ENCODE data around the gene SEC14L2. TPM values are rescaled to one million over a fixed set of nuclear protein-coding genes. Genes with fewer than 3 reads are reported as not detected.

Gene SEC14L2
- total RNA-seq, 1 experiment from 2014 or later, result 51.3 TPM

DNA sequence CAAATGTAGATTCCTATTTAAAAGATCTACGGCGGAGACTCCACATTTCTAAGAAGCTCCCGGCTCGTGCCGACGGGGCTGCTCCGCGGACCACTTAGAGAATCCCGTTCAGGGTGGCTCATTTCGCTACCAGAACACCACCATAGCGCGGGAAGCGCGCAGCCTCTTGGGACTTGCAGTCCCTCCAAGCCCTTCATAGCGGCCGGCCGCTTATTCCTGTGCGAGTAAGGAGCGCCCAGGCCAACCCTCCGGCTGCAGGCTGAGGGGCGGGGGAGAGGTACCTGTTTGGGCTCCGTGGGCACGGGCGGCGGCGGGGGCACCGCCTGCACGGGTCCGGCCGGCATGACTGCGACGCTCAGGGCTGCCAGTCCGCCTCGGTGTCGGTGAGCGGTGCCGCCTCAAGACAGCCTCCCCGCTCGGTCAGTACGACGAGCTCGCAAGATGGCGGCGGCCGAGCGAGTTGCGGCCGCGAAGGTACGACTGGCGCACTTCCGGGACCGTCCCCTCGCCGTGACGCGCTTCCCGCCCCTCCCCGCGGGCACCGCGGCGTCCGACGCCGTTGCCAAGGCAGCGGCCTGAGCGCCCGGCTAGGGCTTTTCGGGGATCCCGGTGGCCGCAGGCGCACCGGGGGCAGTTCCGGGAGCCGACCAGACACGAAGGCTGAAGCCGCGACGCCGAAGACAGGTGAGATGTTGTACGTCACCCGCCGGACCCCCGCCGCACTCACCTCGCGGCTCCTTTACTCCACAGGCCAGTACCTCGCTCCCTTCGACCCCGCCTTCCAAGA, 40.2 kb upstream of the SEC14L2 start, which contains the start of the genes CCDC157 and SF3A1:
TSS of gene CCDC157 (plus strand) at position 559 of the 787 bp plus-strand sequence. CDS start 8,994 bp downstream, outside the sequence.
TSS of gene SF3A1 (minus strand) at position 446 of the 787 bp plus-strand sequence. CDS start at position 344, 102 bp downstream.
- H3K36me3 ChIP-seq (ENCODE audit: low read depth), result peaks cover 14% of the 10 kb centered on the region; the same call in 1 of the 2 replicates
- no peaks in the 10 kb centered on the region for H3K27me3 ChIP-seq (ENCODE audit: insufficient read depth, low read depth)
- H3K4me3 ChIP-seq, result peak within 1 kb of the TSS; percentile 90
- TSS peak; percentile 67 for BruUV-seq (replicated peaks)
- peaks cover 36% of the 10 kb centered on the region for H4K20me1 ChIP-seq (ENCODE audit: insufficient read depth)
- peaks cover 47% of the 10 kb centered on the region for H3K79me2 ChIP-seq (ENCODE audit: low read depth)
- CTCF ChIA-PET, result interaction anchor here (0.7 to 0.9 kb wide), 3 partner anchors 69 to 851 kb away, joined by 3 to 5 read pairs (median 3); no protein-coding TSS in a partner anchor
- peak within 1 kb of the TSS; percentile 92 for H3K4me2 ChIP-seq
- POLR2A ChIA-PET (ENCODE audit: unreplicated experiment), result interaction anchor here (0.5 to 1.0 kb wide), 8 partner anchors 29 to 160 kb away, joined by 3 to 7 read pairs (median 4); no protein-coding TSS in a partner anchor
- no peaks in the 10 kb centered on the region for H3K9me3 ChIP-seq (ENCODE audit: insufficient read depth, low read depth)
- DNase-seq, result peak; percentile 80 to 84
- H2AFZ ChIP-seq, result peak within 1 kb of the TSS; percentile 89
- peak within 1 kb of the TSS; percentile 74 for H3K27ac ChIP-seq
- peaks cover 3% of the 10 kb centered on the region; the same call in 1 of the 2 replicates for H3F3A ChIP-seq (ENCODE audit: insufficient read depth, low read depth)
- intact Hi-C loops (cut with micrococcal nuclease; ENCODE audit: unreplicated experiment), result loop anchor here (2.0 kb wide), 2 partner anchors 58 to 68 kb away; partner anchors contain the start of gene CASTOR1
- no peaks in the 10 kb centered on the region for H3K9me2 ChIP-seq (ENCODE audit: insufficient read depth)
- H3K4me1 ChIP-seq (replicated peaks; ENCODE audit: insufficient read depth), result peaks cover 18% of the 10 kb centered on the region
- TF ChIP-seq, protein P1, sequence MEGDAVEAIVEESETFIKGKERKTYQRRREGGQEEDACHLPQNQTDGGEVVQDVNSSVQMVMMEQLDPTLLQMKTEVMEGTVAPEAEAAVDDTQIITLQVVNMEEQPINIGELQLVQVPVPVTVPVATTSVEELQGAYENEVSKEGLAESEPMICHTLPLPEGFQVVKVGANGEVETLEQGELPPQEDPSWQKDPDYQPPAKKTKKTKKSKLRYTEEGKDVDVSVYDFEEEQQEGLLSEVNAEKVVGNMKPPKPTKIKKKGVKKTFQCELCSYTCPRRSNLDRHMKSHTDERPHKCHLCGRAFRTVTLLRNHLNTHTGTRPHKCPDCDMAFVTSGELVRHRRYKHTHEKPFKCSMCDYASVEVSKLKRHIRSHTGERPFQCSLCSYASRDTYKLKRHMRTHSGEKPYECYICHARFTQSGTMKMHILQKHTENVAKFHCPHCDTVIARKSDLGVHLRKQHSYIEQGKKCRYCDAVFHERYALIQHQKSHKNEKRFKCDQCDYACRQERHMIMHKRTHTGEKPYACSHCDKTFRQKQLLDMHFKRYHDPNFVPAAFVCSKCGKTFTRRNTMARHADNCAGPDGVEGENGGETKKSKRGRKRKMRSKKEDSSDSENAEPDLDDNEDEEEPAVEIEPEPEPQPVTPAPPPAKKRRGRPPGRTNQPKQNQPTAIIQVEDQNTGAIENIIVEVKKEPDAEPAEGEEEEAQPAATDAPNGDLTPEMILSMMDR (conservative IDR thresholded peaks at IDR 0.05), result no peak; the same call in 1 of the 2 replicates
- TF ChIP-seq EZH2 (IDR thresholded peaks at IDR 0.05; ENCODE audit: low read depth), result no peak

DNA sequence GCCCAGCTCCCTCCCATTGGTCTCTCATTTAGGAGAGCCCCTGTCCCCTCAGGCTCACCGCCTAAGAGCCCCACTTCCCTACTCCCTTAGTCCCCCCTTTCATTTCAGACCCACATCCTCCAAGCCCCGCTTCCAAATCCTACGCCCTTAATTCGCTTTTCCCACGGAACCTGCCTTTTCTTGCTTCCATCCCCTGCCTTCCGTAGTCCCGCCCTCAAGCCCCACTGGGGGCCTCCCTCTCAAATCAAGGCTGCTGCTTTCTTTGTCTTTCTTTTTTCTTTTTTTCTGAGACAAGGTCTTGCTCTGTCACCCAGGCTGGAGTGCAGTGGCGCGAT, 39.6 kb upstream of the SEC14L2 start:
- no TSS peak for BruUV-seq (replicated peaks)
- POLR2A ChIA-PET (ENCODE audit: unreplicated experiment), result interaction anchor here (0.6 to 1.0 kb wide), 4 partner anchors 30 to 80 kb away, joined by 4 to 7 read pairs (median 6); no protein-coding TSS in a partner anchor
- no peak for DNase-seq
- intact Hi-C loops (cut with micrococcal nuclease; ENCODE audit: unreplicated experiment), result loop anchor here (2.0 kb wide), 2 partner anchors 58 to 68 kb away; partner anchors contain the start of gene CASTOR1
- H4K20me1 ChIP-seq (ENCODE audit: insufficient read depth), result peaks cover 36% of the 10 kb centered on the region
- H3K9me2 ChIP-seq (ENCODE audit: insufficient read depth), result no peaks in the 10 kb centered on the region
- no peak for TF ChIP-seq EZH2 (IDR thresholded peaks at IDR 0.05; ENCODE audit: low read depth)
- TF ChIP-seq, protein P1 (conservative IDR thresholded peaks at IDR 0.05), result no peak
- CTCF ChIA-PET, result interaction anchor here (0.7 kb wide), 2 partner anchors 69 to 850 kb away, joined by 3 to 5 read pairs; no protein-coding TSS in a partner anchor
- peaks cover 8% of the 10 kb centered on the region; the same call in 1 of the 2 replicates for H3F3A ChIP-seq (ENCODE audit: insufficient read depth, low read depth)
- H3K27me3 ChIP-seq (ENCODE audit: insufficient read depth, low read depth), result no peaks in the 10 kb centered on the region
- peak overlapping the region; percentile 92 for H3K4me2 ChIP-seq
- H3K4me3 ChIP-seq, result peak overlapping the region; percentile 90
- H2AFZ ChIP-seq, result peak overlapping the region; percentile 89
- peaks cover 13% of the 10 kb centered on the region; the same call in 1 of the 2 replicates for H3K36me3 ChIP-seq (ENCODE audit: low read depth)
- no peaks in the 10 kb centered on the region for H3K9me3 ChIP-seq (ENCODE audit: insufficient read depth, low read depth)
- H3K4me1 ChIP-seq (replicated peaks; ENCODE audit: insufficient read depth), result peaks cover 18% of the 10 kb centered on the region
- H3K27ac ChIP-seq, result no peak overlapping the region
- H3K79me2 ChIP-seq (ENCODE audit: low read depth), result peaks cover 42% of the 10 kb centered on the region

DNA sequence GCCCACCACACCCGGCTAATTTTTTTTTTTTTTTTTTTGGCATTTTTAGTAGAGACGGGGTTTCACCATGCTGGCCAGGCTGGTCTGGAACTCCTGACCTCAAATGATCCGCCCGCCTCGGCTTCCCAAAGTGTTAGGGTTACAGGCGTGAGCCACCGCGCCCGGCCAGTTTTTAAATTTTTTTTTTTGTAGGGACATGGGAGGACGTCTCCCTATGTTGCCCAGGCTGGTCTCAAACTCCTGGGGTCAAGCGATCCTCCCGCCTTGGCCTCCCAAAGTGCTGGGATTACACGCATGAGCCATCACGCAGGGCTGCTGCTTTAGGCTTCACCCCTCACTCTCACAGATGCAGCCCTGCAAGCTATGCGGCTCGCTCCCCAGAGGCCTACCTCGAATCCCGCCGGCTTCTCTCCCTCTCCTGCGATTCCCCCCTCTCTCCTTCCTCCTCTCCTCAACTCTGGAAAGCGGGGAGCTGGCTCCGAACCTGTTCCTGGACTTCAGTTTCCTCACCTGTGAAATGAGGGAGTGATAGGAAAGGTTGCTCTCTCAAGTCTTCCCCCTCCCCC, 39.1 kb upstream of the SEC14L2 start:
- BruUV-seq (replicated peaks), result no TSS peak
- Histone ChIP-seq H3K36me3 (ENCODE audit: low read depth) (peaks cover 8% of the 10 kb centered on the region; the same call in 1 of the 2 replicates), H2AFZ (no peak overlapping the region), H3K9me3 (ENCODE audit: insufficient read depth, low read depth) (no peaks in the 10 kb centered on the region), H4K20me1 (ENCODE audit: insufficient read depth) (peaks cover 34% of the 10 kb centered on the region), H3K27me3 (ENCODE audit: insufficient read depth, low read depth) (no peaks in the 10 kb centered on the region), H3K4me3 (peak overlapping the region; percentile 90; the same call in 1 of the 2 replicates), H3K4me2 (peak overlapping the region; percentile 92), H3K27ac (no peak overlapping the region), H3F3A (ENCODE audit: insufficient read depth, low read depth) (peaks cover 11% of the 10 kb centered on the region; the same call in 1 of the 2 replicates), H3K9me2 (ENCODE audit: insufficient read depth) (no peaks in the 10 kb centered on the region), H3K79me2 (ENCODE audit: low read depth) (peaks cover 37% of the 10 kb centered on the region), H3K4me1 (replicated peaks; ENCODE audit: insufficient read depth) (peaks cover 18% of the 10 kb centered on the region)
- CTCF ChIA-PET, result no interaction called here
- POLR2A ChIA-PET (ENCODE audit: unreplicated experiment), result interaction anchor here (1.0 kb wide), 1 partner anchor 31 kb away, joined by 7 read pairs; no protein-coding TSS in a partner anchor
- no peak for DNase-seq
- TF ChIP-seq, protein P1 (conservative IDR thresholded peaks at IDR 0.05), result no peak
- TF ChIP-seq EZH2 (IDR thresholded peaks at IDR 0.05; ENCODE audit: low read depth), result no peak
- intact Hi-C loops (cut with micrococcal nuclease; ENCODE audit: unreplicated experiment), result loop anchor here (2.0 kb wide), 2 partner anchors 59 to 69 kb away; partner anchors contain the start of gene CASTOR1
